ENCODE data around the gene HNF1B.

HNF1B gene

GRCh38 chr17:37772982-37773381 is 28.1 kb upstream of the HNF1B start:
- no peaks in the 10 kb centered on the region for H3K27me3 ChIP-seq (ENCODE audit: insufficient read depth, poor library complexity, severe bottlenecking)
- no peak overlapping the region for H3K27ac ChIP-seq (ENCODE audit: poor library complexity, severe bottlenecking)
- no peaks in the 10 kb centered on the region for H3K36me3 ChIP-seq (ENCODE audit: low read depth)
- ATAC-seq (ENCODE audit: low read depth) (no peak), DNase-seq (ENCODE audit: low spot score) (no peak)
- no peak for TF ChIP-seq CTCF (IDR thresholded peaks at IDR 0.05; ENCODE audit: poor library complexity, severe bottlenecking)
- no peaks in the 10 kb centered on the region for H3K9me3 ChIP-seq (ENCODE audit: severe bottlenecking)
- no peaks in the 10 kb centered on the region for H3K4me1 ChIP-seq (ENCODE audit: insufficient read depth, poor library complexity, severe bottlenecking)
- H3K4me3 ChIP-seq (ENCODE audit: severe bottlenecking) = no peak overlapping the region

- Histone ChIP-seq H3K36me3 (ENCODE audit: low read depth) (no peaks in the 10 kb centered on the region), H3K9me3 (ENCODE audit: severe bottlenecking) (no peaks in the 10 kb centered on the region), H3K27ac (ENCODE audit: poor library complexity, severe bottlenecking) (no peak overlapping the region), H3K27me3 (ENCODE audit: insufficient read depth, poor library complexity, severe bottlenecking) (no peaks in the 10 kb centered on the region), H3K4me1 (ENCODE audit: insufficient read depth, poor library complexity, severe bottlenecking) (no peaks in the 10 kb centered on the region), H3K4me3 (ENCODE audit: severe bottlenecking) (no peak overlapping the region)
- peak; percentile 83 for TF ChIP-seq CTCF (IDR thresholded peaks at IDR 0.05; ENCODE audit: poor library complexity, severe bottlenecking)
- ATAC-seq (ENCODE audit: low read depth) = peak; percentile 68
- no peak for DNase-seq (ENCODE audit: low spot score)
Observed at GRCh38 chr17:37770631-37771518, 26.0 kb upstream of the HNF1B start.

GRCh38 chr17:37769050-37769449 is 24.2 kb upstream of the HNF1B start:
- H3K4me1 ChIP-seq (ENCODE audit: insufficient read depth, poor library complexity, severe bottlenecking) = no peaks in the 10 kb centered on the region
- no peak for ATAC-seq (ENCODE audit: low read depth)
- TF ChIP-seq CTCF (IDR thresholded peaks at IDR 0.05; ENCODE audit: poor library complexity, severe bottlenecking) = no peak

GRCh38 chr17:37768438-37768837 is 23.6 kb upstream of the HNF1B start:
- H3K4me1 ChIP-seq (ENCODE audit: insufficient read depth, poor library complexity, severe bottlenecking) = no peaks in the 10 kb centered on the region
- no peak for ATAC-seq (ENCODE audit: low read depth)
- H3K4me3 ChIP-seq (ENCODE audit: severe bottlenecking) = no peak overlapping the region
- TF ChIP-seq CTCF (IDR thresholded peaks at IDR 0.05; ENCODE audit: poor library complexity, severe bottlenecking) = no peak
- H3K27me3 ChIP-seq (ENCODE audit: insufficient read depth, poor library complexity, severe bottlenecking) = no peaks in the 10 kb centered on the region
- DNase-seq (ENCODE audit: low spot score) = no peak
- H3K27ac ChIP-seq (ENCODE audit: poor library complexity, severe bottlenecking) = no peak overlapping the region
- no peaks in the 10 kb centered on the region for H3K9me3 ChIP-seq (ENCODE audit: severe bottlenecking)
- H3K36me3 ChIP-seq (ENCODE audit: low read depth) = no peaks in the 10 kb centered on the region

More at GRCh38 chr17:37769050-37769449, 24.2 kb upstream of the HNF1B start:
- Histone ChIP-seq H3K4me3 (ENCODE audit: severe bottlenecking) (no peak overlapping the region), H3K27me3 (ENCODE audit: insufficient read depth, poor library complexity, severe bottlenecking) (no peaks in the 10 kb centered on the region), H3K36me3 (ENCODE audit: low read depth) (no peaks in the 10 kb centered on the region), H3K9me3 (ENCODE audit: severe bottlenecking) (no peaks in the 10 kb centered on the region), H3K27ac (ENCODE audit: poor library complexity, severe bottlenecking) (no peak overlapping the region)
- DNase-seq (ENCODE audit: low spot score) = no peak

- no peak for TF ChIP-seq CTCF (IDR thresholded peaks at IDR 0.05; ENCODE audit: poor library complexity, severe bottlenecking)
Observed at GRCh38 chr17:37766971-37767370, 22.1 kb upstream of the HNF1B start.

More at GRCh38 chr17:37766971-37767370, 22.1 kb upstream of the HNF1B start:
- ATAC-seq (ENCODE audit: low read depth) = peak; percentile 82
- no peak overlapping the region for H3K4me3 ChIP-seq (ENCODE audit: severe bottlenecking)
- H3K4me1 ChIP-seq (ENCODE audit: insufficient read depth, poor library complexity, severe bottlenecking) = no peaks in the 10 kb centered on the region
- H3K27me3 ChIP-seq (ENCODE audit: insufficient read depth, poor library complexity, severe bottlenecking) = no peaks in the 10 kb centered on the region
- H3K27ac ChIP-seq (ENCODE audit: poor library complexity, severe bottlenecking) = no peak overlapping the region
- H3K36me3 ChIP-seq (ENCODE audit: low read depth) = no peaks in the 10 kb centered on the region
- no peak for DNase-seq (ENCODE audit: low spot score)
- H3K9me3 ChIP-seq (ENCODE audit: severe bottlenecking) = no peaks in the 10 kb centered on the region

Data from RWPE2 (cell line).